ENCODE measurements around the gene ORAI2. TPM values are rescaled to one million over a fixed set of nuclear protein-coding genes. Genes with fewer than 3 reads are reported as not detected.
"Not testable (repeated sequence)": the region's sequence is repeated elsewhere in the genome, so short reads cannot be mapped to it uniquely, and the experiment has no call there.

ORAI2 gene
- total and polyA plus RNA-seq, 4 donors, result 22.1 to 61.8 (median 44.2) TPM

GRCh38 chr7:102396710-102397019 lies 36.7 kb upstream of the ORAI2 start:
- H3K4me3 ChIP-seq (ENCODE audit: low read depth, low read length), result peak overlapping the region; percentile 94
- no peaks in the 10 kb centered on the region for H3K9me3 ChIP-seq (ENCODE audit: control insufficient read depth, insufficient read depth, low read length)
- DNase-seq (ENCODE audit: low read depth in 4 of 6, low spot score in 6 of 6), result peak in 1 of 6 donors; percentile 4
- H3K4me1 ChIP-seq (ENCODE audit: control insufficient read depth, insufficient read depth, low read length), result peaks cover 21% of the 10 kb centered on the region
- peak overlapping the region; percentile 96 for H3K27ac ChIP-seq (ENCODE audit: low read depth, low read length)
- H3K27me3 ChIP-seq (ENCODE audit: control insufficient read depth, insufficient read depth, low read length), result no peaks in the 10 kb centered on the region
- peaks cover 38% of the 10 kb centered on the region for H3K36me3 ChIP-seq (ENCODE audit: control insufficient read depth, insufficient read depth, low read length)
- 0% methylated on average over 6 of the region's 12 CpGs for WGBS (ENCODE audit: insufficient coverage)

- 100% methylated on average over 3 of the region's 8 CpGs for WGBS (ENCODE audit: insufficient coverage)
- H3K36me3 ChIP-seq (ENCODE audit: control insufficient read depth, insufficient read depth, low read length), result peaks cover 49% of the 10 kb centered on the region
Measured at GRCh38 chr7:102398543-102398942, 34.8 kb upstream of the ORAI2 start.

GRCh38 chr7:102400360-102400759 lies 33.0 kb upstream of the ORAI2 start:
- WGBS (ENCODE audit: insufficient coverage), result 98% methylated on average over 5 of the region's 5 CpGs
- Histone ChIP-seq H3K4me1 (ENCODE audit: control insufficient read depth, insufficient read depth, low read length) (peaks cover 23% of the 10 kb centered on the region), H3K9me3 (ENCODE audit: control insufficient read depth, insufficient read depth, low read length) (no peaks in the 10 kb centered on the region), H3K27me3 (ENCODE audit: control insufficient read depth, insufficient read depth, low read length) (no peaks in the 10 kb centered on the region), H3K27ac (ENCODE audit: low read depth, low read length) (no peak overlapping the region), H3K36me3 (ENCODE audit: control insufficient read depth, insufficient read depth, low read length) (peaks cover 63% of the 10 kb centered on the region), H3K4me3 (ENCODE audit: low read depth, low read length) (no peak overlapping the region)
- DNase-seq (ENCODE audit: low read depth in 4 of 6, low spot score in 6 of 6), result no peak

More at GRCh38 chr7:102398543-102398942, 34.8 kb upstream of the ORAI2 start:
- Histone ChIP-seq H3K27me3 (ENCODE audit: control insufficient read depth, insufficient read depth, low read length) (no peaks in the 10 kb centered on the region), H3K4me3 (ENCODE audit: low read depth, low read length) (no peak overlapping the region), H3K4me1 (ENCODE audit: control insufficient read depth, insufficient read depth, low read length) (peaks cover 21% of the 10 kb centered on the region), H3K27ac (ENCODE audit: low read depth, low read length) (no peak overlapping the region), H3K9me3 (ENCODE audit: control insufficient read depth, insufficient read depth, low read length) (no peaks in the 10 kb centered on the region)
- DNase-seq (ENCODE audit: low read depth in 4 of 6, low spot score in 6 of 6), result no peak

- H3K9me3 ChIP-seq (ENCODE audit: control insufficient read depth, insufficient read depth, low read length), result no peaks in the 10 kb centered on the region
- H3K36me3 ChIP-seq (ENCODE audit: control insufficient read depth, insufficient read depth, low read length), result peaks cover 87% of the 10 kb centered on the region
- WGBS (ENCODE audit: insufficient coverage), result 63% methylated on average over 3 of the region's 3 CpGs
- no peak overlapping the region for H3K27ac ChIP-seq (ENCODE audit: low read depth, low read length)
- H3K4me1 ChIP-seq (ENCODE audit: control insufficient read depth, insufficient read depth, low read length), result peaks cover 5% of the 10 kb centered on the region
- no peak for DNase-seq (ENCODE audit: low read depth in 4 of 6, low spot score in 6 of 6)
- no peaks in the 10 kb centered on the region for H3K27me3 ChIP-seq (ENCODE audit: control insufficient read depth, insufficient read depth, low read length)
- H3K4me3 ChIP-seq (ENCODE audit: low read depth, low read length), result no peak overlapping the region
Measured at GRCh38 chr7:102403563-102403962, 29.8 kb upstream of the ORAI2 start.

GRCh38 chr7:102404005-102404861 lies 29.1 kb upstream of the ORAI2 start:
- H3K4me1 ChIP-seq (ENCODE audit: control insufficient read depth, insufficient read depth, low read length), result peaks cover 5% of the 10 kb centered on the region

GRCh38 chr7:102404862-102405188 lies 28.6 kb upstream of the ORAI2 start:
- no CpG with 5 or more reads among the region's 5 CpGs for WGBS (ENCODE audit: insufficient coverage)
- H3K36me3 ChIP-seq (ENCODE audit: control insufficient read depth, insufficient read depth, low read length), result peaks cover 89% of the 10 kb centered on the region

More at GRCh38 chr7:102404005-102404861, 29.1 kb upstream of the ORAI2 start:
- peak in 2 of 6 donors; percentile 25 to 55 for DNase-seq (ENCODE audit: low read depth in 4 of 6, low spot score in 6 of 6)
- H3K4me3 ChIP-seq (ENCODE audit: low read depth, low read length), result no peak overlapping the region
- no peaks in the 10 kb centered on the region for H3K9me3 ChIP-seq (ENCODE audit: control insufficient read depth, insufficient read depth, low read length)
- H3K27me3 ChIP-seq (ENCODE audit: control insufficient read depth, insufficient read depth, low read length), result no peaks in the 10 kb centered on the region
- H3K36me3 ChIP-seq (ENCODE audit: control insufficient read depth, insufficient read depth, low read length), result peaks cover 89% of the 10 kb centered on the region
- WGBS (ENCODE audit: insufficient coverage), result 64% methylated on average over 10 of the region's 15 CpGs
- no peak overlapping the region for H3K27ac ChIP-seq (ENCODE audit: low read depth, low read length)

GRCh38 chr7:102407910-102408309 lies 25.5 kb upstream of the ORAI2 start:
- Histone ChIP-seq H3K4me3 (ENCODE audit: low read depth, low read length) (no peak overlapping the region), H3K36me3 (ENCODE audit: control insufficient read depth, insufficient read depth, low read length) (peaks cover 90% of the 10 kb centered on the region), H3K9me3 (ENCODE audit: control insufficient read depth, insufficient read depth, low read length) (no peaks in the 10 kb centered on the region), H3K27me3 (ENCODE audit: control insufficient read depth, insufficient read depth, low read length) (no peaks in the 10 kb centered on the region), H3K27ac (ENCODE audit: low read depth, low read length) (no peak overlapping the region), H3K4me1 (ENCODE audit: control insufficient read depth, insufficient read depth, low read length) (peaks cover 5% of the 10 kb centered on the region)
- 98% methylated on average over 5 of the region's 6 CpGs for WGBS (ENCODE audit: insufficient coverage)
- no peak for DNase-seq (ENCODE audit: low read depth in 4 of 6, low spot score in 6 of 6)

More at GRCh38 chr7:102404862-102405188, 28.6 kb upstream of the ORAI2 start:
- DNase-seq (ENCODE audit: low read depth in 4 of 6, low spot score in 6 of 6); H3K4me3 ChIP-seq (ENCODE audit: low read depth, low read length); H3K9me3 ChIP-seq (ENCODE audit: control insufficient read depth, insufficient read depth, low read length); H3K27me3 ChIP-seq (ENCODE audit: control insufficient read depth, insufficient read depth, low read length); H3K4me1 ChIP-seq (ENCODE audit: control insufficient read depth, insufficient read depth, low read length); H3K27ac ChIP-seq (ENCODE audit: low read depth, low read length): not testable (repeated sequence)

- H3K4me3 ChIP-seq (ENCODE audit: low read depth, low read length); H3K27me3 ChIP-seq (ENCODE audit: control insufficient read depth, insufficient read depth, low read length); DNase-seq (ENCODE audit: low read depth in 4 of 6, low spot score in 6 of 6); H3K9me3 ChIP-seq (ENCODE audit: control insufficient read depth, insufficient read depth, low read length); H3K27ac ChIP-seq (ENCODE audit: low read depth, low read length); H3K4me1 ChIP-seq (ENCODE audit: control insufficient read depth, insufficient read depth, low read length): not testable (repeated sequence)
- 93% methylated on average over 3 of the region's 6 CpGs for WGBS (ENCODE audit: insufficient coverage)
- peaks cover 87% of the 10 kb centered on the region for H3K36me3 ChIP-seq (ENCODE audit: control insufficient read depth, insufficient read depth, low read length)
Measured at GRCh38 chr7:102408530-102408929, 24.8 kb upstream of the ORAI2 start.

GRCh38 chr7:102409340-102409739 lies 24.0 kb upstream of the ORAI2 start:
- Histone ChIP-seq H3K9me3 (ENCODE audit: control insufficient read depth, insufficient read depth, low read length) (no peaks in the 10 kb centered on the region), H3K36me3 (ENCODE audit: control insufficient read depth, insufficient read depth, low read length) (peaks cover 83% of the 10 kb centered on the region), H3K27me3 (ENCODE audit: control insufficient read depth, insufficient read depth, low read length) (no peaks in the 10 kb centered on the region), H3K4me1 (ENCODE audit: control insufficient read depth, insufficient read depth, low read length) (peaks cover 1% of the 10 kb centered on the region), H3K27ac (ENCODE audit: low read depth, low read length) (no peak overlapping the region), H3K4me3 (ENCODE audit: low read depth, low read length) (no peak overlapping the region)
- WGBS (ENCODE audit: insufficient coverage), result 100% methylated on average over 1 of the region's 4 CpGs
- no peak for DNase-seq (ENCODE audit: low read depth in 4 of 6, low spot score in 6 of 6)

- DNase-seq (ENCODE audit: low read depth in 4 of 6, low spot score in 6 of 6), result no peak
- Histone ChIP-seq H3K36me3 (ENCODE audit: control insufficient read depth, insufficient read depth, low read length) (peaks cover 83% of the 10 kb centered on the region), H3K4me3 (ENCODE audit: low read depth, low read length) (no peak overlapping the region), H3K9me3 (ENCODE audit: control insufficient read depth, insufficient read depth, low read length) (no peaks in the 10 kb centered on the region), H3K27me3 (ENCODE audit: control insufficient read depth, insufficient read depth, low read length) (no peaks in the 10 kb centered on the region), H3K4me1 (ENCODE audit: control insufficient read depth, insufficient read depth, low read length) (no peaks in the 10 kb centered on the region), H3K27ac (ENCODE audit: low read depth, low read length) (no peak overlapping the region)
- 79% methylated on average over 6 of the region's 6 CpGs for WGBS (ENCODE audit: insufficient coverage)
Measured at GRCh38 chr7:102410123-102410522, 23.3 kb upstream of the ORAI2 start.
